K562 (cell line): ENCODE measurements around the gene BIRC7. TPM values are rescaled to one million over a fixed set of nuclear protein-coding genes. Genes with fewer than 3 reads are reported as not detected.

Experiments used
- ATAC-seq: fragments of 200-7000 bp; cut with Tn5 transposase; 3 replicates; pipeline ENCODE4 v1.9.1; 2020; ENCODE audit warnings: moderate library complexity
- BruUV-seq: library from RNA; stranded (reverse); fragments of 400-500 nt; replicated peaks from 2 replicates; lab custom pipeline; 2021; lab: Mats Ljungman, UMichigan
- CTCF ChIA-PET: fragments of 300-600 bp; formaldehyde crosslinking; extraction: SDS; loops from one replicate; lab custom pipeline; 2021; ENCODE audit warnings: low intra/inter-chr PET ratio; lab: Yijun Ruan, JAX
- POLR2A ChIA-PET: fragments of 300-600, 350-650 bp; sonication (Branson Sonifier 250); formaldehyde crosslinking; extraction: SDS; loops from one replicate; lab custom pipeline; 2021; ENCODE audit warnings: antibody characterized with exemption, inconsistent platforms; lab: Yijun Ruan, JAX
- DNase-seq, 4 experiments: peaks; one replicate each; pipeline versions ENCODE4 v3.0.0 to v3.0.0-alpha.2; 2011 to 2018; ENCODE audit warnings: low spot score in 3 of 4, mixed read lengths in 3 of 4; ENCODE audit errors: extremely low read depth in 1 of 4
- FAIRE-seq: peaks from 2 replicates; lab custom pipeline; 2011; peaks lifted over from hg19 to GRCh38; lab: Jason Lieb, UNC
- H2AFZ ChIP-seq: 2 replicates; pipeline ENCODE4 v1.6.0; 2011; ENCODE audit warnings: low read depth, low read length, control low read depth, inconsistent platforms
- H3K27ac ChIP-seq: fragments of 200-600 bp; 3 replicates; pipeline ENCODE4 v1.8.0; 2011; ENCODE audit warnings: low read depth, mild to moderate bottlenecking, control low read depth, inconsistent platforms, low read length, moderate library complexity, mixed read lengths; ENCODE audit errors: extremely low read depth
- H3K27me3 ChIP-seq, 2 experiments: fragments of 300-600 bp in 1 of 2; 2 replicates in 1 of 2; 3 replicates in 1 of 2; pipeline versions ENCODE4 v1.6.0 to v1.8.0; 2011; ENCODE audit warnings: inconsistent platforms in 2 of 2, low read length in 2 of 2, mild to moderate bottlenecking in 1 of 2, mixed read lengths in 1 of 2, moderate library complexity in 1 of 2; ENCODE audit not compliant: control insufficient read depth in 2 of 2, insufficient read depth in 2 of 2
- H3K36me3 ChIP-seq: fragments of 300-600 bp; 3 replicates; pipeline ENCODE4 v1.8.0; 2011; ENCODE audit warnings: mild to moderate bottlenecking, low read length, inconsistent platforms; ENCODE audit not compliant: control insufficient read depth, insufficient read depth
- H3K4me1 ChIP-seq, 2 experiments: fragments of 200-600 bp in 1 of 2; replicated peaks in 1 of 2; 2 replicates in 1 of 2; 3 replicates in 1 of 2; pipeline versions ENCODE4 v1.5.1 to v1.8.0; 2011; ENCODE audit warnings: inconsistent platforms in 2 of 2, low read length in 2 of 2, mild to moderate bottlenecking in 1 of 2, mixed read lengths in 1 of 2, moderate library complexity in 1 of 2; ENCODE audit not compliant: control insufficient read depth in 2 of 2, insufficient read depth in 2 of 2
- H3K4me2 ChIP-seq: 2 replicates; pipeline ENCODE4 v1.6.1; 2011; ENCODE audit warnings: low read length, control low read depth, inconsistent platforms, mixed read lengths; ENCODE audit not compliant: insufficient read depth
- H3K4me3 ChIP-seq: fragments of 200-600 bp; sonication (generic), shearing (Covaris generic); 2 replicates; pipeline ENCODE4 v1.5.1; 2016; ENCODE audit warnings: control low read depth, inconsistent platforms
- H3K79me2 ChIP-seq: fragments of 200-600 bp; 3 replicates; pipeline ENCODE4 v1.8.0; 2011; ENCODE audit warnings: low read length, inconsistent platforms; ENCODE audit not compliant: control insufficient read depth, insufficient read depth
- H3K9ac ChIP-seq, 2 experiments: 2 replicates each; pipeline versions ENCODE4 v1.6.0 to v1.6.1; 2011; ENCODE audit warnings: low read depth in 2 of 2, low read length in 2 of 2, control low read depth in 1 of 2, inconsistent platforms in 1 of 2, mild to moderate bottlenecking in 1 of 2, mixed read lengths in 1 of 2; ENCODE audit not compliant: insufficient read depth in 1 of 2
- H3K9me1 ChIP-seq: one replicate; pipeline ENCODE4 v1.6.0; 2011; ENCODE audit warnings: inconsistent platforms, mild to moderate bottlenecking, low read length, moderate library complexity; ENCODE audit not compliant: control insufficient read depth, insufficient read depth
- H3K9me3 ChIP-seq: replicated peaks from 2 replicates; pipeline ENCODE4 v1.5.1; 2011; ENCODE audit warnings: low read depth, low read length, inconsistent platforms; ENCODE audit not compliant: control insufficient read depth, insufficient read depth
- H4K20me1 ChIP-seq: replicated peaks from 2 replicates; pipeline ENCODE4 v1.6.1; 2011; ENCODE audit warnings: low read length, inconsistent platforms, mixed read lengths; ENCODE audit not compliant: control insufficient read depth, insufficient read depth
- ASH1L ChIP-seq: fragments of 450-650 bp; IDR thresholded peaks from 2 replicates; pipeline ENCODE4 v1.6.1; 2018; ENCODE audit warnings: borderline replicate concordance, mild to moderate bottlenecking, low read depth; ENCODE audit not compliant: partially characterized antibody
- BRF1 ChIP-seq: IDR thresholded peaks from 3 replicates; pipeline ENCODE4 v1.6.1; 2011; ENCODE audit warnings: borderline replicate concordance, mild to moderate bottlenecking; ENCODE audit not compliant: insufficient read length; ENCODE audit errors: extremely low read depth
- CC2D1A ChIP-seq: fragments of 450-650 bp; IDR thresholded peaks from 2 replicates; pipeline ENCODE4 v1.6.1; 2017; ENCODE audit warnings: mild to moderate bottlenecking
- E2F5 ChIP-seq: sonication (generic); formaldehyde crosslinking; IDR thresholded peaks from 2 replicates; pipeline ENCODE4 v1.8.0; 2022; ENCODE audit warnings: mild to moderate bottlenecking, missing genetic modification reagents
- HDAC1 ChIP-seq, 2 experiments: fragments of 450-650 bp; IDR thresholded peaks; 2 replicates each; pipeline ENCODE4 v1.6.1; 2016 to 2017; ENCODE audit warnings: inconsistent platforms in 1 of 2, mild to moderate bottlenecking in 1 of 2, moderate library complexity in 1 of 2
- HMBOX1 ChIP-seq: sonication (generic); IDR thresholded peaks from 2 replicates; pipeline ENCODE4 v1.6.1; 2016
- HNRNPLL ChIP-seq: fragments of 200-400 bp; formaldehyde crosslinking; IDR thresholded peaks from 2 replicates; pipeline ENCODE4 v1.6.1; 2017; ENCODE audit warnings: low read length, low read depth, mild to moderate bottlenecking; ENCODE audit not compliant: poor library complexity, severe bottlenecking
- KAT8 ChIP-seq: fragments of 450-650 bp; IDR thresholded peaks from 2 replicates; pipeline ENCODE4 v1.6.1; 2016; ENCODE audit warnings: low read depth, mild to moderate bottlenecking
- PURB ChIP-seq: sonication (generic); formaldehyde crosslinking; IDR thresholded peaks from 2 replicates; pipeline ENCODE4 v1.9.0; 2021; ENCODE audit warnings: low read depth, mild to moderate bottlenecking, missing genetic modification reagents
- SLC30A9 ChIP-seq: fragments of 250-450 bp; sonication (Bioruptor Pico); IDR thresholded peaks from 2 replicates; pipeline ENCODE4 v1.8.0; 2022; ENCODE audit warnings: mild to moderate bottlenecking, moderate library complexity
- SMC3 ChIP-seq: conservative IDR thresholded peaks from 2 replicates; pipeline ENCODE4 v1.6.1; 2011; ENCODE audit warnings: low read depth, low read length, improper control_type of control experiment; ENCODE audit not compliant: insufficient read depth
- TAL1 ChIP-seq: fragments of 450-650 bp; IDR thresholded peaks from 2 replicates; pipeline ENCODE4 v1.6.1; 2016; ENCODE audit warnings: mild to moderate bottlenecking
- ZBTB1 ChIP-seq: sonication (generic); formaldehyde crosslinking; IDR thresholded peaks from 2 replicates; pipeline ENCODE4 v1.8.1; 2023; ENCODE audit warnings: missing genetic modification reagents, low read depth, mild to moderate bottlenecking, borderline replicate concordance
- ZFP1 ChIP-seq: fragments of 450-650 bp; formaldehyde crosslinking; IDR thresholded peaks from 2 replicates; pipeline ENCODE4 v1.4.0; 2020; ENCODE audit warnings: mild to moderate bottlenecking, mixed read lengths
- ZNF609 ChIP-seq: sonication (generic); formaldehyde crosslinking; IDR thresholded peaks from 2 replicates; pipeline ENCODE4 v1.8.1; 2023; ENCODE audit warnings: missing genetic modification reagents, mild to moderate bottlenecking, borderline replicate concordance
- ZSCAN29 ChIP-seq: fragments of 450-650 bp; IDR thresholded peaks from 2 replicates; pipeline ENCODE4 v1.6.1; 2017
- WGBS: fragments of 100-300 bp; shearing (Covaris generic); methylation state at CpG from one replicate; pipeline ENCODE4 v1.1.6; 2016; ENCODE audit warnings: low coverage, mixed read lengths; ENCODE audit not compliant: insufficient coverage; ENCODE audit errors: missing lambda C conversion rate; 5-methylcytosine and 5-hydroxymethylcytosine counted together
- in situ Hi-C: fragments of 300-500 bp; cut with MboI; formaldehyde crosslinking; loops from 4 replicates; pipeline ENCODE4 v1.15.0; 2018; ENCODE audit warnings: inconsistent platforms, mixed read lengths
- intact Hi-C: fragments of 100-400 bp; cut with micrococcal nuclease; formaldehyde crosslinking; loops from 2 replicates; pipeline ENCODE4 v1.14.2; 2022
- polyA plus RNA-seq, 8 experiments: library from polyadenylated mRNA; depleted of rRNA in 4 of 8; stranded (reverse) in 5 of 8; unstranded in 3 of 8; fragments of >200 nt; fragmentation: Nextera tagmentation in 2 of 8; fragmentation: Illumina TruSeq in 1 of 8; extraction: Ambion mirVana in 2 of 8; extraction: Trizol in 1 of 8; gene quantifications; 2 replicates each; pipeline versions ENCODE4 v1.2.1 to v1.2.3, GENCODE V29; 2011 to 2014; ENCODE audit warnings: inconsistent platforms in 1 of 8, missing spikeins in 1 of 8
- total RNA-seq, 7 experiments: library from RNA; depleted of rRNA in 6 of 7; stranded (reverse); fragments of >200 nt in 6 of 7; fragmentation: Illumina TruSeq in 2 of 7; extraction: Trizol in 2 of 7; gene quantifications; 2 replicates each; pipeline versions ENCODE4 v1.2.1 to v1.2.3, GENCODE V29; 2011 to 2021; ENCODE audit warnings: low replicate concordance in 1 of 7

The BIRC7 gene
- total and polyA plus RNA-seq, 9 of the 15 experiments (the other 6 are each of a cell fraction or from before 2014, with no cell fraction given) = 0.14 to 0.19 (median 0.16) TPM; not detected in 5

GRCh38 chr20:63267691-63268090, 32.0 kb downstream of the BIRC7 start (continued):
- TF ChIP-seq PURB (CRISPR knock-in tag) (no peak), ZFP1 (CRISPR knock-in tag) (no peak)

GRCh38 chr20:63268256-63268655, 32.6 kb downstream of the BIRC7 start:
- POLR2A ChIA-PET = no interaction called here
- in situ Hi-C loops = no loop called here
- no peak for FAIRE-seq
- peaks cover 0 to 25% of the 10 kb centered on the region in 2 experiments; a peak in 4 of 5 replicates for H3K27me3 ChIP-seq
- no peak for DNase-seq
- BruUV-seq = no TSS peak
- H3K4me2 ChIP-seq = no peak overlapping the region
- no peak overlapping the region for H3K4me3 ChIP-seq
- no peak overlapping the region for H3K27ac ChIP-seq
- no peak overlapping the region for H2AFZ ChIP-seq
- peaks cover 11 to 18% of the 10 kb centered on the region in 2 experiments for H3K4me1 ChIP-seq
- H3K79me2 ChIP-seq = peaks cover 8% of the 10 kb centered on the region
- H3K9ac ChIP-seq = no peak overlapping the region
- no peaks in the 10 kb centered on the region for H3K36me3 ChIP-seq
- peaks cover 7% of the 10 kb centered on the region; the same call in 1 of the 2 replicates for H4K20me1 ChIP-seq
- no peak for ATAC-seq
- 35% methylated on average over 5 of the region's 7 CpGs for WGBS
- no peaks in the 10 kb centered on the region for H3K9me3 ChIP-seq
- intact Hi-C loops = no loop called here
- no peaks in the 10 kb centered on the region for H3K9me1 ChIP-seq
- CTCF ChIA-PET = no interaction called here
- no peak for TF ChIP-seq HDAC1 (IDR thresholded peaks at IDR 0.05)
- no peak for TF ChIP-seq HMBOX1
- no peak for TF ChIP-seq HNRNPLL
- TF ChIP-seq SMC3 = no peak
- no peak for TF ChIP-seq TAL1
- TF ChIP-seq KAT8 = no peak
- TF ChIP-seq CC2D1A = no peak
- no peak for TF ChIP-seq E2F5 (CRISPR knock-in tag)
- no peak for TF ChIP-seq ASH1L
- TF ChIP-seq BRF1 = no peak
- no peak for TF ChIP-seq ZBTB1
- TF ChIP-seq ZSCAN29 = no peak
- TF ChIP-seq SLC30A9 = no peak
- TF ChIP-seq ZNF609 (CRISPR knock-in tag) = no peak
